Activated T-helper 2 cell treated with anti-CD3 and anti-CD28 coated beads, Interferon-gamma antibody, Interleukin-2, Interleukin-4, amounts not matched to agents 10 μg/mL and 5 μg/mL and 100 μg/mL, durations not matched to agents 14 hours and 24 hours and 36 hours (primary cell): ENCODE results near the gene DYNC1I1. TPM values are rescaled to one million over a fixed set of nuclear protein-coding genes. Genes with fewer than 3 reads are reported as not detected.

Source experiments
- DNase-seq: peaks from one replicate; pipeline ENCODE4 v3.0.0; 2021; ENCODE audit warnings: low spot score
- H3K27ac Mint-ChIP-seq: one replicate; pipeline ENCODE4 v1.8.0; 2021; ENCODE audit warnings: mixed read lengths
- H3K27me3 Mint-ChIP-seq: one replicate; pipeline ENCODE4 v1.8.0; 2021; ENCODE audit warnings: low read depth, mixed read lengths
- H3K36me3 Mint-ChIP-seq: one replicate; pipeline ENCODE4 v1.8.0; 2021; ENCODE audit warnings: low read depth, mixed read lengths
- H3K4me1 Mint-ChIP-seq: one replicate; pipeline ENCODE4 v1.8.0; 2021; ENCODE audit warnings: low read depth, mixed read lengths
- H3K4me3 Mint-ChIP-seq: one replicate; pipeline ENCODE4 v1.8.0; 2021; ENCODE audit warnings: low read depth, mild to moderate bottlenecking, moderate library complexity, mixed read lengths
- H3K9me3 Mint-ChIP-seq: one replicate; pipeline ENCODE4 v1.8.0; 2021; ENCODE audit warnings: mixed read lengths
- intact Hi-C: fragments of 100-400 bp; cut with micrococcal nuclease; formaldehyde crosslinking; loops from one replicate; pipeline ENCODE4 v1.15.1; 2023
- total RNA-seq: library from RNA; stranded (reverse); gene quantifications from 2 replicates; pipeline ENCODE4 v1.2.3, GENCODE V29; 2022

DYNC1I1 gene
- total RNA-seq, 1 donor from 2014 or later, result not detected

DNA sequence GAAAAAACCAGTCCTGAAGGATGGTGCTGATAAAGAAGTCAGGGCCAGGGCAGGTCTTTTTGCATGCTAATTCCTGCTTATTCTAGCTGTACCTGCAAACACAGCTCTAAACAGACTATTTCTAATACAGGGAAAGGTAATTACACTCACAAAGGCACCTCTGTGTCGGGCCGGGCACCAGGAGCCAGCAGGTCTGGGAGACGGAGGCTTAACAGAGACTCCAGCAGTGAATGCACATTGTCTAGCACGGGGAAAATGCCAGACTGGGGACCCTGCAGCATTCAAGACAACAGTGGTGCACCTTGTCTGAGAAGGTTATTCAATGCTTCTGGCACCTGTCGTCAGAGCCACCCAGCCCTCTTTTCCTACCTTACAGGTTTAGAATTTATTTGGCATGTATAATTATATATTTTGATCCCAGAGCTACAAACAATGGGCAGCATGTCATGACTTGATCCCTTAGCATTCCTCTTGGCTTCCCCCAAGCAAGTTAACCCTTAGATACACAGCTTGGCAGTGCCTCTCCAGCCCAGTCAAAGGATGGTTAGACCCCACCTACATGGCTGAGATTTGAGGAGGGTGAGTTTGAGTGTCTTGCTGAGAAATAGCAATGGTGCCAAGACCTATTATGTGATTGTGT, 364.4 kb downstream of the DYNC1I1 start:
- Mint-ChIP-seq H3K36me3 (peaks cover 14% of the 10 kb centered on the region), H3K27me3 (no peaks in the 10 kb centered on the region), H3K27ac (no peak overlapping the region), H3K4me3 (no peak overlapping the region), H3K9me3 (no peaks in the 10 kb centered on the region), H3K4me1 (no peaks in the 10 kb centered on the region)
- intact Hi-C loops, result no loop called here
- DNase-seq, result no peak

DNA sequence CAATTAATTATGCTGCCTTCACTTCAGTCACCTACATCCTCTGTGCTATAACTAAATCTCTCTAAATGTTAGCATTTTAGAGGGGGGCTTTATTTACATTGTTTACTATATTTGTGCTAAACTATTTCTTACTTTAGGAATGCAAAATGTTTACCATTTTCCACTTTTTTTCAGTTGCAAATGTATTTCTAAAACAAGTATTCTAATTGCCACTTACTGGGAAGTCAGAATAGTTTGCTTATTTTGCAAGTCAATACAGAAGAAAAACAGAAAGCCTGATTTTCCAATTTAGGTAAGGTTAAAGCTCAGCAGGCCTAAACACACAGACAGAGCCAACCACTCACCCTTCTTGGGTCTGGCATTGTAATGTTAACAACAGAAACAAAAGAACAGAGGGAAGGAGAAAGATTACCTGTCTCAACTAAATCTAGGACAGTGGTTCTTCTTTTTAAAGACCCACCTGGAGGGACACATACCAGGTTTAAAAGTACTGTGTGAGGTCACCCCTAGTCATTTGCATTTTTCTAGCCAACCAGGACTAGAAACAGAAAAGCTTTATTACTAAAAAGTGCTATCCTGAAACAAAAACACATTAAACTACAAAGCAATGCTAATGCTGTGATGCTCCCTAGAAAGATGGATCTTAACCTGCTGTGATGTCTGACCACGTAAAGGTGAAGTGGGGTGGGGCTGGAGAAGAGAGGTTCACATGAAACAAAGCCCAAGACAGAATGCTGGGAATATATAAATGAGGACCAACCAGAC, 371.3 kb downstream of the DYNC1I1 start:
- Mint-ChIP-seq H3K27me3 (no peaks in the 10 kb centered on the region), H3K9me3 (no peaks in the 10 kb centered on the region), H3K4me3 (no peak overlapping the region), H3K4me1 (no peaks in the 10 kb centered on the region), H3K27ac (no peak overlapping the region), H3K36me3 (peaks cover 25% of the 10 kb centered on the region)
- no peak for DNase-seq
- intact Hi-C loops, result no loop called here

DNA sequence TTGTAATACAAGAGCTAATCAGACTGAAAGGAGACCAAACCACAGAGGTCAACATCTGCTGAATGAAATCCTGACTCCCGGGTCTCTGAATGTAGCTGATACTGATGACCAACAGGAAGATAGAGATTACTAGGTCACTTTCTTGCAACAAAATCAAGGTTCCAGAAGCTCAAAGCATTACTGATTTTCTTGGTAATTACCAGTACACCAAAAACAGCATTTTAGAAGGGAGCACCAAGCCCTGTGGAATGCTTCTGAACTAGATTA, 371.8 kb downstream of the DYNC1I1 start:
- intact Hi-C loops, result no loop called here
- H3K36me3 Mint-ChIP-seq, result peaks cover 25% of the 10 kb centered on the region
- H3K4me3 Mint-ChIP-seq, result no peak overlapping the region
- H3K27me3 Mint-ChIP-seq, result no peaks in the 10 kb centered on the region
- DNase-seq, result no peak
- no peak overlapping the region for H3K27ac Mint-ChIP-seq
- H3K9me3 Mint-ChIP-seq, result no peaks in the 10 kb centered on the region
- no peaks in the 10 kb centered on the region for H3K4me1 Mint-ChIP-seq

Other genes with a start within 250 kb of the DYNC1I1 start
- gene PDK4, start 176.0 kb upstream of the DYNC1I1 start, total RNA-seq, result not detected in 2 replicates